Gastroesophageal sphincter (tissue), 3 donors: Measurements from ENCODE around the gene NAB1.

Source experiments
- CTCF ChIP-seq, 4 experiments: fragments of 200-600 bp in 2 of 4; fragments of 450-650 bp in 2 of 4; sonication (generic) in 1 of 4; IDR thresholded peaks; one replicate each; pipeline ENCODE4 v1.5.1; 2017 to 2019; ENCODE audit warnings: antibody characterized with exemption in 4 of 4, mild to moderate bottlenecking in 2 of 4, moderate library complexity in 2 of 4
- EP300 ChIP-seq: sonication (generic); formaldehyde crosslinking; IDR thresholded peaks from one replicate; pipeline ENCODE4 v1.6.1; 2017; ENCODE audit warnings: antibody characterized with exemption, mild to moderate bottlenecking
- POLR2AphosphoS5 ChIP-seq: sonication (generic); formaldehyde crosslinking; IDR thresholded peaks from one replicate; pipeline ENCODE4 v1.6.1; 2017; ENCODE audit warnings: antibody characterized with exemption

GRCh38 chr2:190641469-190641868 is 7.4 kb upstream of the NAB1 start:
- TF ChIP-seq POLR2AphosphoS5 (no peak), CTCF (IDR thresholded peaks at IDR 0.05) (no peak), EP300 (no peak)
